Activated CD4-positive, alpha-beta memory T cell treated with anti-CD3 and anti-CD28 coated beads, Interleukin-2, amount 10 ng/mL, durations not matched to agents 7 days and 5 days (primary cell): ENCODE data around the gene CLTB. TPM values are rescaled to one million over a fixed set of nuclear protein-coding genes. Genes with fewer than 3 reads are reported as not detected.

ENCODE experiments used
- CTCF ChIA-PET: fragments of 350-600 bp; sonication (Branson Sonifier 250); formaldehyde crosslinking; loops from one replicate; lab custom pipeline; 2021; ENCODE audit warnings: antibody characterized with exemption, inconsistent platforms; lab: Charles Lee
- POLR2A ChIA-PET: fragments of 350-600 bp; sonication (Branson Sonifier 250); formaldehyde crosslinking; loops from one replicate; lab custom pipeline; 2021; ENCODE audit warnings: antibody characterized with exemption; lab: Charles Lee
- DNase-seq: peaks from one replicate; pipeline ENCODE4 v3.0.0-alpha.2; 2020
- H3K27ac Mint-ChIP-seq: one replicate; pipeline ENCODE4 v1.8.0; 2021; ENCODE audit warnings: mild to moderate bottlenecking, mixed read lengths
- H3K27me3 Mint-ChIP-seq: one replicate; pipeline ENCODE4 v1.8.0; 2021; ENCODE audit warnings: mixed read lengths
- H3K36me3 Mint-ChIP-seq: one replicate; pipeline ENCODE4 v1.8.0; 2021; ENCODE audit warnings: low read depth, mixed read lengths
- H3K4me1 Mint-ChIP-seq: one replicate; pipeline ENCODE4 v1.8.0; 2021; ENCODE audit warnings: mixed read lengths
- H3K4me3 Mint-ChIP-seq: one replicate; pipeline ENCODE4 v1.8.0; 2021; ENCODE audit warnings: mild to moderate bottlenecking, mixed read lengths
- H3K9me3 Mint-ChIP-seq: one replicate; pipeline ENCODE4 v1.8.0; 2021; ENCODE audit warnings: mixed read lengths
- total RNA-seq, 2 experiments: library from RNA; stranded (reverse); gene quantifications; one replicate each; pipeline ENCODE4 v1.2.3, GENCODE V29; 2021

CLTB gene
- total RNA-seq, 2 experiments from 2014 or later = 56.2 to 57.2 TPM

- Mint-ChIP-seq H3K27me3 (peaks cover 2% of the 10 kb centered on the region), H3K36me3 (peaks cover 8% of the 10 kb centered on the region), H3K9me3 (no peaks in the 10 kb centered on the region), H3K27ac (no peak overlapping the region), H3K4me3 (no peak overlapping the region), H3K4me1 (peaks cover 18% of the 10 kb centered on the region)
- POLR2A ChIA-PET = interaction anchor here (1.1 to 1.2 kb wide), 2 partner anchors 17 to 175 kb away, joined by 3 read pairs; no protein-coding TSS in a partner anchor
- DNase-seq = no peak
- CTCF ChIA-PET = no interaction called here
Observed at GRCh38 chr5:176368726-176369125, 47.6 kb downstream of the CLTB start.

GRCh38 chr5:176366232-176366894 is 50.0 kb downstream of the CLTB start:
- H3K9me3 Mint-ChIP-seq = no peaks in the 10 kb centered on the region
- CTCF ChIA-PET = no interaction called here
- H3K36me3 Mint-ChIP-seq = peaks cover 8% of the 10 kb centered on the region
- peak overlapping the region; percentile 12 for H3K27ac Mint-ChIP-seq
- no peak for DNase-seq
- peak overlapping the region; percentile 58 for H3K4me3 Mint-ChIP-seq
- H3K4me1 Mint-ChIP-seq = peaks cover 32% of the 10 kb centered on the region
- H3K27me3 Mint-ChIP-seq = peaks cover 2% of the 10 kb centered on the region
- POLR2A ChIA-PET = no interaction called here

- ChIA-PET CTCF (no interaction called here), POLR2A (no interaction called here)
- Mint-ChIP-seq H3K27ac (no peak within 1 kb of the TSS), H3K9me3 (no peaks in the 10 kb centered on the region), H3K27me3 (peaks cover 2% of the 10 kb centered on the region), H3K36me3 (peaks cover 12% of the 10 kb centered on the region), H3K4me3 (peak within 1 kb of the TSS; percentile 66), H3K4me1 (peaks cover 32% of the 10 kb centered on the region)
- peak; percentile 50 for DNase-seq
Observed at GRCh38 chr5:176365351-176366231, 50.7 kb downstream of the CLTB start, which contains the start of gene ARL10. ARL10 (plus strand) TSS chr5:176365487; CDS start chr5:176365564, 77 bp downstream.

GRCh38 chr5:176364765-176365350 is 51.5 kb downstream of the CLTB start:
- Mint-ChIP-seq H3K27me3 (peaks cover 2% of the 10 kb centered on the region), H3K9me3 (no peaks in the 10 kb centered on the region), H3K27ac (no peak overlapping the region), H3K36me3 (peaks cover 13% of the 10 kb centered on the region), H3K4me3 (peak overlapping the region; percentile 66), H3K4me1 (peaks cover 35% of the 10 kb centered on the region)
- DNase-seq = no peak
- CTCF ChIA-PET = no interaction called here
- POLR2A ChIA-PET = no interaction called here

GRCh38 chr5:176362233-176362490 is 54.2 kb downstream of the CLTB start:
- Mint-ChIP-seq H3K36me3 (peaks cover 22% of the 10 kb centered on the region), H3K27me3 (no peaks in the 10 kb centered on the region), H3K4me3 (peak overlapping the region; percentile 97), H3K4me1 (peaks cover 44% of the 10 kb centered on the region), H3K9me3 (no peaks in the 10 kb centered on the region), H3K27ac (peak overlapping the region; percentile 92)
- no peak for DNase-seq
- ChIA-PET POLR2A (interaction anchor here (0.8 to 4.0 kb wide), 12 partner anchors 9 to 180 kb away, joined by 3 to 62 read pairs (median 4); partner anchors contain the start of genes FAF2, HIGD2A, NOP16 and RNF44), CTCF (interaction anchor here (0.7 to 2.0 kb wide), 5 partner anchors 10 to 192 kb away, joined by 3 to 8 read pairs (median 3); partner anchors contain the start of genes HIGD2A and NOP16)

- Mint-ChIP-seq H3K36me3 (peaks cover 24% of the 10 kb centered on the region), H3K4me1 (peaks cover 42% of the 10 kb centered on the region), H3K4me3 (peak within 1 kb of the TSS; percentile 97), H3K9me3 (no peaks in the 10 kb centered on the region), H3K27ac (peak within 1 kb of the TSS; percentile 92), H3K27me3 (no peaks in the 10 kb centered on the region)
- DNase-seq = peak; percentile 97
- CTCF ChIA-PET = interaction anchor here (0.6 to 2.0 kb wide), 9 partner anchors 10 to 632 kb away, joined by 3 to 10 read pairs (median 3); partner anchors contain the start of genes HIGD2A and NOP16
- POLR2A ChIA-PET = interaction anchor here (0.8 to 4.0 kb wide), 14 partner anchors 9 to 181 kb away, joined by 3 to 62 read pairs (median 4); partner anchors contain the start of genes FAF2, HIGD2A, NOP16 and RNF44
Observed at GRCh38 chr5:176361437-176362232, 54.7 kb downstream of the CLTB start, which contains the start of gene KIAA1191. KIAA1191 (minus strand) TSS chr5:176361764; CDS start chr5:176359508, 2,256 bp downstream.

GRCh38 chr5:176360894-176361436 is 55.4 kb downstream of the CLTB start:
- no peaks in the 10 kb centered on the region for H3K27me3 Mint-ChIP-seq
- CTCF ChIA-PET = interaction anchor here (0.6 to 2.0 kb wide), 7 partner anchors 10 to 631 kb away, joined by 3 to 10 read pairs (median 5); partner anchors contain the start of genes HIGD2A and NOP16
- H3K9me3 Mint-ChIP-seq = no peaks in the 10 kb centered on the region
- peaks cover 39% of the 10 kb centered on the region for H3K4me1 Mint-ChIP-seq
- peak overlapping the region; percentile 97 for H3K4me3 Mint-ChIP-seq
- no peak for DNase-seq
- POLR2A ChIA-PET = interaction anchor here (0.6 to 4.0 kb wide), 10 partner anchors 9 to 179 kb away, joined by 3 to 62 read pairs (median 5); partner anchors contain the start of genes FAF2, HIGD2A, NOP16 and RNF44
- peak overlapping the region; percentile 92 for H3K27ac Mint-ChIP-seq
- peaks cover 28% of the 10 kb centered on the region for H3K36me3 Mint-ChIP-seq

- no peak for DNase-seq
- Mint-ChIP-seq H3K4me3 (peak overlapping the region; percentile 61), H3K36me3 (peaks cover 33% of the 10 kb centered on the region), H3K27me3 (no peaks in the 10 kb centered on the region), H3K9me3 (no peaks in the 10 kb centered on the region), H3K27ac (peak overlapping the region; percentile 58), H3K4me1 (peaks cover 35% of the 10 kb centered on the region)
- POLR2A ChIA-PET = interaction anchor here (1.5 to 4.0 kb wide), 3 partner anchors 10 to 89 kb away, joined by 5 to 62 read pairs (median 7); partner anchors contain the start of genes FAF2, HIGD2A and NOP16
- CTCF ChIA-PET = interaction anchor here (0.6 to 1.5 kb wide), 3 partner anchors 8 to 88 kb away, joined by 3 to 5 read pairs (median 3); no protein-coding TSS in a partner anchor
Observed at GRCh38 chr5:176359658-176360057, 56.7 kb downstream of the CLTB start.

GRCh38 chr5:176356179-176356566 is 60.2 kb downstream of the CLTB start:
- Mint-ChIP-seq H3K27me3 (no peaks in the 10 kb centered on the region), H3K4me3 (no peak overlapping the region), H3K9me3 (no peaks in the 10 kb centered on the region), H3K4me1 (peaks cover 20% of the 10 kb centered on the region), H3K27ac (no peak overlapping the region), H3K36me3 (peaks cover 64% of the 10 kb centered on the region)
- ChIA-PET CTCF (no interaction called here), POLR2A (no interaction called here)
- DNase-seq = no peak

GRCh38 chr5:176355400-176356178 is 60.8 kb downstream of the CLTB start:
- POLR2A ChIA-PET = interaction anchor here (0.9 kb wide), 1 partner anchor 9 kb away, joined by 3 read pairs; no protein-coding TSS in a partner anchor
- CTCF ChIA-PET = interaction anchor here (0.6 kb wide), 1 partner anchor 182 kb away, joined by 3 read pairs; the partner anchor contains the start of gene RNF44
- no peak for DNase-seq
- H3K4me3 Mint-ChIP-seq = no peak overlapping the region
- no peak overlapping the region for H3K27ac Mint-ChIP-seq
- peaks cover 20% of the 10 kb centered on the region for H3K4me1 Mint-ChIP-seq
- no peaks in the 10 kb centered on the region for H3K27me3 Mint-ChIP-seq
- H3K36me3 Mint-ChIP-seq = peaks cover 63% of the 10 kb centered on the region
- H3K9me3 Mint-ChIP-seq = no peaks in the 10 kb centered on the region

GRCh38 chr5:176353533-176353932 is 62.8 kb downstream of the CLTB start:
- Mint-ChIP-seq H3K27me3 (no peaks in the 10 kb centered on the region), H3K4me1 (peaks cover 11% of the 10 kb centered on the region), H3K27ac (no peak overlapping the region), H3K4me3 (no peak overlapping the region), H3K36me3 (peaks cover 76% of the 10 kb centered on the region), H3K9me3 (no peaks in the 10 kb centered on the region)
- no peak for DNase-seq
- POLR2A ChIA-PET = no interaction called here
- CTCF ChIA-PET = no interaction called here
